Stimulated activated effector memory CD8-positive, alpha-beta T cell treated with anti-CD3 and anti-CD28 coated beads, Interleukin-12 subunit alpha, Interleukin-12 subunit beta, amount 100 ng/mL, for 72 hours (primary cell): ENCODE results near the gene THSD7A.

Experiments used
- ATAC-seq: fragments of 150-1000 bp; cut with Tn5 transposase; 2 replicates; pipeline ENCODE4 v1.10.0; 2021
- DNase-seq, 2 donors: peaks; one replicate each; pipeline ENCODE4 v3.0.0; 2021 to 2022; ENCODE audit warnings: low spot score in 2 of 2
- H3K27ac Mint-ChIP-seq: one replicate; pipeline ENCODE4 v1.8.0; 2022; ENCODE audit warnings: mild to moderate bottlenecking, mixed read lengths
- H3K36me3 Mint-ChIP-seq: one replicate; pipeline ENCODE4 v1.8.0; 2022; ENCODE audit warnings: mild to moderate bottlenecking, mixed read lengths
- H3K4me1 Mint-ChIP-seq: one replicate; pipeline ENCODE4 v1.8.0; 2022; ENCODE audit warnings: mixed read lengths
- H3K4me3 Mint-ChIP-seq: one replicate; pipeline ENCODE4 v1.8.0; 2022; ENCODE audit warnings: mild to moderate bottlenecking, mixed read lengths
- H3K9me3 Mint-ChIP-seq: one replicate; pipeline ENCODE4 v1.8.0; 2022; ENCODE audit warnings: mixed read lengths

THSD7A gene

DNA sequence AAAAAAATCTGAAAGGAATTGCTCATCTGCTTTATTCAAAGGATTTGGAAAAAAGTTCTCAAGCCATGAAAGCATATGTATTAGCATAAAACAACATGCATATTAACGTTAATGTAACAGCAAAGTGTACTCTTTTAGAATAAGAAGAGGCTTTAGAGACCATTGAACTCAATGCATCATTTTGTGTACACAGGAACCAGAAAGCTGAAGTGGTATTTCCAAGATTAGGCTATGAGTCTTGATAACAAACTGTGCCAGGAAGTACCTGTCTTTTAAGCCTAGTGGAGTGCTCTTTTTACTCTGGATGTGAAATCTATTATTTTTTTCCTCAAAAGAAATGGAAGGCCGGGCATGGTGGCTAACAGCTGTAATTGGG lies 164.2 kb downstream of the THSD7A start:
- Mint-ChIP-seq H3K36me3 (no peaks in the 10 kb centered on the region), H3K4me3 (no peak overlapping the region), H3K27ac (no peak overlapping the region), H3K9me3 (peaks cover 2% of the 10 kb centered on the region), H3K4me1 (no peaks in the 10 kb centered on the region)
- DNase-seq (no peak), ATAC-seq (no peak)

GRCh38 chr7:11667071-11667809 lies 164.8 kb downstream of the THSD7A start:
- H3K4me1 Mint-ChIP-seq = no peaks in the 10 kb centered on the region
- DNase-seq (no peak), ATAC-seq (no peak)
- peaks cover 3% of the 10 kb centered on the region for H3K9me3 Mint-ChIP-seq
- no peaks in the 10 kb centered on the region for H3K36me3 Mint-ChIP-seq
- no peak overlapping the region for H3K27ac Mint-ChIP-seq
- H3K4me3 Mint-ChIP-seq = no peak overlapping the region

DNA sequence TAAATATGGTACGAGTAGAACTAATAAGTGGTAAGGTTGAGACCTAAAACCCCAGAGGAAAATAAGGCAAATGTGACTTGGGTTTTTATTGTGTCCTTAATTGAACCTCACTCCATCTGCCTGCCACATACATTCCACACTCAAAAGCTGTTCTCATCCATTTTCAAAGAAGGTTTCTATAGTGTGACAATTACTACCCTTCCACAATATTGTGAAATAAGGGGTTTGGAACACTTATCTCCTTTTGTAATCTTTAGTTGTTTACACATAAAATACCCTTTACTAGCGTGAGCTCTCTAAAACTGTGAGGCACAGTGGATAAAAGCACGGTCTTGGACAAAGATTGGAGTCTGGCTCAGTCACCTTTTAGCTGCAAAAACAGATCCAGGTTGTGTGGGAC lies 166.6 kb downstream of the THSD7A start:
- DNase-seq (no peak), ATAC-seq (no peak)
- Mint-ChIP-seq H3K36me3 (no peaks in the 10 kb centered on the region), H3K4me3 (no peak overlapping the region), H3K9me3 (peaks cover 8% of the 10 kb centered on the region), H3K27ac (no peak overlapping the region), H3K4me1 (no peaks in the 10 kb centered on the region)

DNA sequence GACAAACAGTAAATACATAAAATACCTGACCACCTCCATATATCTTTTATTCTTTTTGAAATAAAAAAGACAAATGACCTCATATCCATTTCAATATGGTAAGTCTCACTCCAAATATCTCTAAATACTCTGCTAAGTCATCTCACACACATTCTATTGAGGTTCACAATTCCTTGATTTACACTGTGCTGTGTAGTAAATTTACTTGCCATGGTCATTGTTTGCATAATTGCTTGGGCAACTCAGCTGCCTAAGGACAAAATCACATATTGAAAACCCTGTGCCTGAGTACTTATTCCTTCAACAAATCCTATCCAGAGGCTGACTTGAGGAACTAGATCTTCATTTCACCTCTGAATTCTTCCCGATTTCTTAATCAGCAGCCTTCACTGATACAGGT lies 176.4 kb downstream of the THSD7A start:
- Mint-ChIP-seq H3K36me3 (no peaks in the 10 kb centered on the region), H3K4me1 (no peaks in the 10 kb centered on the region), H3K4me3 (no peak overlapping the region), H3K27ac (no peak overlapping the region), H3K9me3 (no peaks in the 10 kb centered on the region)
- ATAC-seq (no peak), DNase-seq (no peak)

DNA sequence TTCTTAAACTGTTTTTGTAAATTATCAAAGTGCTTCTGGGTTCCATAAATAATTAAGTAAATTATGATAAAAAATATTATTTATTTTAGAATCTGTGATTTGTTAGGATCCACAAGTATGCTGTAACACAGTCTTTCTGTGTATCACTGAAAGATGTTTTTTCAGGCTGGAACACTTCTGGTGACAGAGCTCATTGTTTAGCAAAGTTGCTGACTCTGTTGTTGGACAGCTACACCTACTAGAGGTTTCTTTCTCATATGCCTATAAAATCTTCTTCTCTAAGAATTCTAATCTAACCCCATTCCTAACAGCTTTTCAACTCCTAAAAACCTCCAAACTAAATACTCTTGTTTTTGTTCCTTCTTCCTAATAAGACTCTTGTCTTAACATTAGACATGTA lies 176.8 kb downstream of the THSD7A start:
- ATAC-seq = no peak
- no peak overlapping the region for H3K27ac Mint-ChIP-seq
- no peaks in the 10 kb centered on the region for H3K4me1 Mint-ChIP-seq
- H3K9me3 Mint-ChIP-seq = peaks cover 2% of the 10 kb centered on the region
- no peaks in the 10 kb centered on the region for H3K36me3 Mint-ChIP-seq
- H3K4me3 Mint-ChIP-seq = no peak overlapping the region
- DNase-seq = no peak

DNA sequence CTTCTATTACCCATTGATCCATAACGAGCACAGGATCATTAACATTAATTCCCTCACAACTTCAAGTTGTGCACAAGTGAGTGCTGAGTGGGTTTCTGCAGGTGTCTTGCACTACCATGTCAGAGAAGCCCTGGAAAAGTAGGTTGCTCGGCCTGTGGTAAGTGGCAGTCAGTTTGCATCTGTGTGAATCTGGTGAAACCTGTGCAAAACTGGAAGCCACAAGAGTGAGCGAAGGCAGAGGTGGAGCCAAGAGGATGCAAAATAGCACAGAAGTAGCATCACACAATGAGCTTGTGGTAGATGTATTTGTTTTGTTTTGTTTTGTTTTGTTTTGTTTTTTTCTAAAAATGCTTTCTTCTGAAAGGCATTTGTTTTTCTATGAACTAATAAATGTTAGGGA lies 181.5 kb downstream of the THSD7A start:
- Mint-ChIP-seq H3K4me1 (no peaks in the 10 kb centered on the region), H3K4me3 (no peak overlapping the region), H3K9me3 (peaks cover 5% of the 10 kb centered on the region), H3K27ac (no peak overlapping the region), H3K36me3 (no peaks in the 10 kb centered on the region)
- no peak for DNase-seq
- no peak for ATAC-seq

- Mint-ChIP-seq H3K9me3 (peaks cover 5% of the 10 kb centered on the region), H3K27ac (no peak overlapping the region), H3K4me1 (no peaks in the 10 kb centered on the region), H3K4me3 (no peak overlapping the region), H3K36me3 (no peaks in the 10 kb centered on the region)
- no peak for DNase-seq
- ATAC-seq = no peak
Observed at GRCh38 chr7:11650030-11650429, 182.0 kb downstream of the THSD7A start.

DNA sequence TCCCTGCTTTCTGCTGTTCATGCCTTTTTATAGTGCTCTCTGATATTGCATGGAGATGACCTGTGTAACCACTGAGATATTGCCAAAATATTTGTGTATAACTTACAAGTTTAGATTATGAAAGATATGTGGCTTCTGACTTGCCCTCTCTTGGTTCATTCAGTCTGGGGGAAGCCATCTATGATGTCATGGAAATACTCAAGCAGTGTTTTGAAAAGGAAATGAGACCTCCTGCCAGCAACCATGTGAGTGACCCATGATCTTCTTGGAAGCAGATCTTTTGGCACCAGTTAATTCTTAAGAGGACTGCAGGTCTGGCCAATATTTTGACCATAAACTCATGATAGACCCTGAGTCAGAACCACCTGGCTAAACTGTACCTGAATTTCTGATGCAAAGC lies 183.0 kb downstream of the THSD7A start:
- Mint-ChIP-seq H3K4me3 (no peak overlapping the region), H3K9me3 (peaks cover 5% of the 10 kb centered on the region), H3K27ac (no peak overlapping the region), H3K36me3 (no peaks in the 10 kb centered on the region), H3K4me1 (no peaks in the 10 kb centered on the region)
- no peak for DNase-seq
- no peak for ATAC-seq

- H3K27ac Mint-ChIP-seq = no peak overlapping the region
- H3K36me3 Mint-ChIP-seq = no peaks in the 10 kb centered on the region
- ATAC-seq (no peak), DNase-seq (no peak)
- H3K9me3 Mint-ChIP-seq = peaks cover 5% of the 10 kb centered on the region
- no peak overlapping the region for H3K4me3 Mint-ChIP-seq
- no peaks in the 10 kb centered on the region for H3K4me1 Mint-ChIP-seq
Observed at GRCh38 chr7:11648101-11648500, 183.9 kb downstream of the THSD7A start.

DNA sequence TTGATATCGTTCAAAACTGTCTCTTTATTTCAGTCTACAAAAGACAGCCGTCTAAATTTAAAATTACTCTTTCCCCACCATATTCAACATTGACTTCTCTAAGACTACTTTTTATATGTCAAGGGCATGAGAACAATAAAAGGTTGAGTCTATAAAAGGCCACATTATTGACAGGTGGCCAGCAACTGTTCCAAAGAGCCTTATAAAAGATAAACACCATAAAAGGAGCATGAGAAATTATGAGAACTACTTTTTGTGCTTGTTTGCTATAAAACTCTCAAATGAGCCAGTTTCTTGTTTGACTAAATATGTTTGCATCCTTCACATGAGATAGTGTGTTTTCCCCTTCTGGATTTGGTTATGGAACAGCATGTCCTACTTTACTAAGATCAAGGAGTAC lies 189.2 kb downstream of the THSD7A start:
- Mint-ChIP-seq H3K36me3 (no peaks in the 10 kb centered on the region), H3K27ac (no peak overlapping the region), H3K9me3 (no peaks in the 10 kb centered on the region), H3K4me3 (no peak overlapping the region), H3K4me1 (no peaks in the 10 kb centered on the region)
- ATAC-seq (no peak), DNase-seq (no peak)

- no peak for ATAC-seq
- H3K36me3 Mint-ChIP-seq = no peaks in the 10 kb centered on the region
- H3K27ac Mint-ChIP-seq = no peak overlapping the region
- no peaks in the 10 kb centered on the region for H3K9me3 Mint-ChIP-seq
- no peak overlapping the region for H3K4me3 Mint-ChIP-seq
- H3K4me1 Mint-ChIP-seq = no peaks in the 10 kb centered on the region
- DNase-seq = no peak
Observed at GRCh38 chr7:11642276-11642675, 189.7 kb downstream of the THSD7A start.

GRCh38 chr7:11638011-11638774 lies 193.8 kb downstream of the THSD7A start:
- DNase-seq (no peak), ATAC-seq (no peak)
- H3K36me3 Mint-ChIP-seq = no peaks in the 10 kb centered on the region
- H3K27ac Mint-ChIP-seq = no peak overlapping the region
- no peak overlapping the region for H3K4me3 Mint-ChIP-seq
- H3K4me1 Mint-ChIP-seq = no peaks in the 10 kb centered on the region
- H3K9me3 Mint-ChIP-seq = peaks cover 3% of the 10 kb centered on the region

GRCh38 chr7:11636274-11636673 lies 195.7 kb downstream of the THSD7A start:
- Mint-ChIP-seq H3K4me3 (no peak overlapping the region), H3K4me1 (no peaks in the 10 kb centered on the region), H3K27ac (no peak overlapping the region), H3K36me3 (no peaks in the 10 kb centered on the region), H3K9me3 (peaks cover 3% of the 10 kb centered on the region)
- no peak for ATAC-seq
- no peak for DNase-seq

DNA sequence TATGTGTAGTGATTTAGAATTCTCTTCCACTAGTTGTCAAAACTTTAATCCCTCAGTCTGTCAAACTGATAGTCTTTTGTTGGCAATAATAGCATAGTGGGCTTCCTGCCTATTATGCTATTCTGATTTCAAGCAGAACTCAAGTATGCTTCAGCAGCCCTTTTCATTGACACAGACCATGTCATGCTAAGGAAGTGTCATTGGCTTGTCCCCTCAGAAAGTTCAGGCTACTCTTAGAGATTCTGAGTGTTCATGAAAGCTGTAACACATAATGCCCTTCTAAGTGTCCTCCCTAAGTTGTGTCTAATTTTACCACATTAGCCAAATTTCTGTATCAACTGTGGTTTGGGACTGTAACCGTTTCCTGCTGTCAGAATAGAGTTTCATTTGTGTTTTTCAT lies 198.7 kb downstream of the THSD7A start:
- H3K36me3 Mint-ChIP-seq = no peaks in the 10 kb centered on the region
- H3K4me3 Mint-ChIP-seq = no peak overlapping the region
- H3K9me3 Mint-ChIP-seq = peaks cover 3% of the 10 kb centered on the region
- no peaks in the 10 kb centered on the region for H3K4me1 Mint-ChIP-seq
- ATAC-seq = no peak
- no peak for DNase-seq
- H3K27ac Mint-ChIP-seq = no peak overlapping the region

DNA sequence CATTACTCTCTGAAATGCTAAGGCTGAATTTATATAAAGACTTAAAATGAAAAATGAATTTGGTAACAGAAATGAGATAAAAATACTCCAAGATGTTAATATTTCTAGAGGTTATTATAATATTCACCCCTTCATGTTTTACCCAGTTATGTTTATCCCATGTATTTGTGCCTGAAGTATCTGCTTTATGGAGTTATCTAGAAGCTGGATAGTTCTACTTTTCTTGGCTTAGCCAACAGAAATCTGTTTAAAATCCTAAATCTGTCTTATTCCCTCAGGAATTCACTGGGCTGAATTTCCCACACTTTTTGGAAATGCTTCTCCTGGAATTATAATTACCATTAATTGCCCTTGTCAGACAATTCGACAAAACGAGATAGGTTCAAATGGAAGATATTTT lies 201.6 kb downstream of the THSD7A start:
- no peak for ATAC-seq
- Mint-ChIP-seq H3K4me3 (no peak overlapping the region), H3K27ac (no peak overlapping the region), H3K4me1 (no peaks in the 10 kb centered on the region), H3K36me3 (no peaks in the 10 kb centered on the region), H3K9me3 (peaks cover 4% of the 10 kb centered on the region)
- DNase-seq = no peak

- no peaks in the 10 kb centered on the region for H3K36me3 Mint-ChIP-seq
- DNase-seq (no peak), ATAC-seq (no peak)
- H3K27ac Mint-ChIP-seq = no peak overlapping the region
- H3K4me3 Mint-ChIP-seq = no peak overlapping the region
- H3K9me3 Mint-ChIP-seq = peaks cover 12% of the 10 kb centered on the region
- no peaks in the 10 kb centered on the region for H3K4me1 Mint-ChIP-seq
Observed at GRCh38 chr7:11625669-11626068, 206.3 kb downstream of the THSD7A start.
